HepG2 (cell line): ENCODE measurements around the gene DCLK1.

Experiments
- CTCF ChIP-seq: sonication (generic); formaldehyde crosslinking; IDR thresholded peaks from 2 replicates; pipeline ENCODE4 v1.5.0; 2020; ENCODE audit warnings: mild to moderate bottlenecking, missing genetic modification reagents, moderate library complexity
- EHMT2 ChIP-seq: fragments of 200-600 bp; sonication (generic); IDR thresholded peaks from 2 replicates; pipeline ENCODE4 v1.7.0; 2017; ENCODE audit warnings: antibody characterized with exemption, low read depth, low read length, borderline replicate concordance
- EZH2 ChIP-seq: conservative IDR thresholded peaks from 2 replicates; pipeline ENCODE4 v1.6.1; 2012; ENCODE audit warnings: mild to moderate bottlenecking, low read depth, low read length, moderate library complexity
- IKZF4 ChIP-seq: sonication (generic); formaldehyde crosslinking; IDR thresholded peaks from 2 replicates; pipeline ENCODE4 v1.5.1; 2020; ENCODE audit warnings: borderline replicate concordance, mild to moderate bottlenecking, low read depth, missing genetic modification reagents; ENCODE audit errors: not compliant biosample characterization
- JUN ChIP-seq: sonication (generic); formaldehyde crosslinking; IDR thresholded peaks from 2 replicates; pipeline ENCODE4 v1.4.0; 2020; ENCODE audit warnings: mild to moderate bottlenecking, missing genetic modification reagents
- MAX ChIP-seq: IDR thresholded peaks from 2 replicates; pipeline ENCODE4 v1.6.1; 2012; ENCODE audit warnings: inconsistent platforms
- MNT ChIP-seq: fragments of 450-650 bp; IDR thresholded peaks from 2 replicates; pipeline ENCODE4 v1.6.1; 2016
- PBX3 ChIP-seq: sonication (generic); formaldehyde crosslinking; IDR thresholded peaks from 2 replicates; pipeline ENCODE4 v1.8.1; 2023; ENCODE audit warnings: missing genetic modification reagents, inconsistent platforms, borderline replicate concordance
- POLR2AphosphoS5 ChIP-seq: IDR thresholded peaks from 2 replicates; pipeline ENCODE4 v1.6.1; 2012; ENCODE audit warnings: low read depth, low read length
- RAD21 ChIP-seq: fragments of 450-650 bp; formaldehyde crosslinking; IDR thresholded peaks from 2 replicates; pipeline ENCODE4 v1.5.0; 2020; ENCODE audit warnings: mild to moderate bottlenecking
- ZGPAT ChIP-seq: IDR thresholded peaks from 2 replicates; pipeline ENCODE4 v1.6.1; 2016; ENCODE audit warnings: mild to moderate bottlenecking
- ZMYM2 ChIP-seq: sonication (generic); formaldehyde crosslinking; IDR thresholded peaks from 2 replicates; pipeline ENCODE4 v1.8.0; 2022; ENCODE audit warnings: mild to moderate bottlenecking, missing genetic modification reagents

- TF ChIP-seq CTCF (CRISPR knock-in tag), result no peak
- TF ChIP-seq PBX3, result no peak
- TF ChIP-seq MNT, result no peak
- TF ChIP-seq ZGPAT (CRISPR knock-in tag), result no peak
- no peak for TF ChIP-seq EHMT2
- TF ChIP-seq RAD21 (CRISPR knock-in tag), result no peak
- no peak for TF ChIP-seq ZMYM2 (CRISPR knock-in tag)
- no peak for TF ChIP-seq JUN
- TF ChIP-seq EZH2, result no peak
- no peak for TF ChIP-seq IKZF4 (CRISPR knock-in tag)
- no peak for TF ChIP-seq POLR2AphosphoS5
- no peak for TF ChIP-seq MAX
Observed at GRCh38 chr13:35849256-35849644, 281.9 kb downstream of the DCLK1 start.
